ENCODE data around the gene WDR6.

GRCh38 chr3:49032646-49033304, 25.6 kb downstream of the WDR6 start:
- TF ChIP-seq POLR2A (IDR thresholded peaks at IDR 0.05; ENCODE audit: low read length), result no peak
- TF ChIP-seq GATA1 (IDR thresholded peaks at IDR 0.05; ENCODE audit: low read depth, low read length), result no peak
